ENCODE results near the gene RGS17.

The RGS17 gene

GRCh38 chr6:153083869-153084268 lies 47.2 kb downstream of the RGS17 start:
- DNase-seq (ENCODE audit: low read depth in 2 of 2) = no peak

DNA sequence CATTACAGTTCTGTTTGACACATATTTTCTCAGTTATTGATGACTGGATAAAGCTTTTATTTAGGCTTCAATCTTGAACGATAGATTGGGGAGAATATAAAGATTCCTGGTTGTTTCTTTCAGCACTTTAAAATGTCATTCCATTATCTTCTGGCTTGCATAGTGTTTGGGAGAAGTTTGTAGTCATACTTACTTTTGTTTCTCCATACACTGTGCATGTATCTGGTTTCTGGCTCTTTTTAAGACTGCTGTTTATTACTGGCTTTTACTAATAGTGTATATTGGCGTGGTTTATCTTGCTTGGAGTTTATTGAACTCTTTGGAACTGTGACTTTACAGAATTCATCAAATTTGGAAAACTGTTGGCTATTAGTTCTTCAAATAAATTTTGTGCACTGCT lies 49.2 kb downstream of the RGS17 start:
- DNase-seq (ENCODE audit: low read depth in 2 of 2) = no peak

- no peak for DNase-seq (ENCODE audit: low read depth in 2 of 2)
These were observed 54.7 kb downstream of the RGS17 start for GRCh38 chr6:153076431-153076830.

DNA sequence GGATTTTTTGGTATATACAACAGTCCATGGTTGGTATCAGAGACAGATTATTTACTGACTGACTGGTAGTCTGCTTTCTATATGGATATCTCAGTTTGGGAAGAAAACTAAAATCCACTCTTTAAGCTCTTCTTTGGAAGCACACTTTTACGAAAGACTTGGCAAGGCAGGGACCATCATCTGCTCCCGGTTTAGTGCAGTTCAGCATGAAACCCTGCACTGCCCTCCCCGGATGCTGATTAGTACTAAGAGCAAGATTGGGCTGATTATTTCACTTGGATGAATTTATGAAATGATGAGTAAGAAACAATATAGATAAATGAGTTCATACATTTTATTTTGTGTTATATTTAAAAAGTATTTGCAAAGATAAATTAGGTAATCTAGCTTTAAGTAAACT lies 56.3 kb downstream of the RGS17 start:
- DNase-seq (ENCODE audit: low read depth in 2 of 2) = no peak

- DNase-seq (ENCODE audit: low read depth in 2 of 2) = no peak
These were observed 57.2 kb downstream of the RGS17 start for GRCh38 chr6:153073841-153074240.

GRCh38 chr6:153070756-153071155 lies 60.3 kb downstream of the RGS17 start:
- no peak for DNase-seq (ENCODE audit: low read depth in 2 of 2)

- DNase-seq (ENCODE audit: low read depth in 2 of 2) = no peak
These were observed 61.2 kb downstream of the RGS17 start for GRCh38 chr6:153069897-153070296.

DNA sequence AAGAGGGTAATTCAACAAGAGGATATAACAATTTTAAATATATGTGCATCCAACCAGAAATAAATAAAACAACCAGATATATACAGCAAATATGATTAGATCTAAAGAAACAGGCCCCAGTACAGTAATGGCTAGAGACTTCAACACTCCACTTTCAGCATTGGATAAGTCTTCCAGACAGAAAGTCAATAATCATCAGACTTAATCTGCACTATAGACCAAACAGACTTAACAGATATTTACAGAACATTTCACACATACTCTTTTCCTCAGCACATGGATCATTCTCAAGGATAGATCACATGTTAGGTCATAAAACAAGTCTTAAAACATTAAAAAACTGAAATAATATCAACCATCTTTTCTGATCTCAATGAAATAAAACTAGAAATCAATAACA lies 65.9 kb downstream of the RGS17 start:
- no peak for DNase-seq (ENCODE audit: low read depth in 2 of 2)

DNA sequence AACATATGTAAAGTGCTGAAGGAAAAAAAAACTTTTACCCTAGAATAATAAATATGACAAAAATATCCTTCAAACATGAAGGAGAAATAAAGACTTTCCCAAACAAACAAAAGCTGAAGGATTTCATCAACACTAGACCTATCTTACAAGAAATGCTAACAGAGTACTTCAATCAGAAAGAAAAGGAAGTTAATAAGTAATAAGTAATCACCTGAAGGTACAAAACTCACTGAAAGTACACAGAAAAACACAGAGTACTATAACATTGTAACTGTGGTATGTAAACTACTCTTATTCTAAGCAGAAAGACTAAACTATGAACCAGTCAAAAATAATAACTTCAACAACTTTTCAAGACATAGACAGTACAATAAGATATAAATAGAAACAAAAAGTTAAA lies 67.1 kb downstream of the RGS17 start:
- DNase-seq (ENCODE audit: low read depth in 2 of 2) = no peak

- no peak for DNase-seq (ENCODE audit: low read depth in 2 of 2)
These were observed 68.6 kb downstream of the RGS17 start for GRCh38 chr6:153062516-153062915.

- no peak for DNase-seq (ENCODE audit: low read depth in 2 of 2)
These were observed 71.3 kb downstream of the RGS17 start for GRCh38 chr6:153059757-153060156.

DNA sequence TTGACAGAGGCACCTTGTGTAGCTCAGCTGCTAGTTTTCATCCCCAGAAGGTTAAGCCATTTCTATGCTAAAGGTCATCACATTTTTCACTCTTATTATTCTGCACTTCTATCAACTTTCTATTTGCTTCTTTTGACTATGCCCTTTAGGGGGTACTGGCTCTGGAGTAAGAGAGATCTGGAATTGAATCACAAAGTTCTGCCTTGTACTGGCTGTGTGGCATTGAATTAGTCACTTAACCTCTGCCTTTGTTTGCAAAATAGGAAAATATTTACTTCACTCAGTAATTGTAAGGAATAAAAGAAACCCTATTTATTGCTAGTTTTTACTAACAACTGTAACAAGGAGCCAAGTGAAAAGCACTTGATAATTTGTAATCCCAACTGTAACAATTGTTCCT lies 71.8 kb downstream of the RGS17 start:
- DNase-seq (ENCODE audit: low read depth in 2 of 2) = no peak

- no peak for DNase-seq (ENCODE audit: low read depth in 2 of 2)
These were observed 72.2 kb downstream of the RGS17 start for GRCh38 chr6:153058909-153059308.

GRCh38 chr6:153058291-153058690 lies 72.8 kb downstream of the RGS17 start:
- DNase-seq (ENCODE audit: low read depth in 2 of 2) = no peak

DNA sequence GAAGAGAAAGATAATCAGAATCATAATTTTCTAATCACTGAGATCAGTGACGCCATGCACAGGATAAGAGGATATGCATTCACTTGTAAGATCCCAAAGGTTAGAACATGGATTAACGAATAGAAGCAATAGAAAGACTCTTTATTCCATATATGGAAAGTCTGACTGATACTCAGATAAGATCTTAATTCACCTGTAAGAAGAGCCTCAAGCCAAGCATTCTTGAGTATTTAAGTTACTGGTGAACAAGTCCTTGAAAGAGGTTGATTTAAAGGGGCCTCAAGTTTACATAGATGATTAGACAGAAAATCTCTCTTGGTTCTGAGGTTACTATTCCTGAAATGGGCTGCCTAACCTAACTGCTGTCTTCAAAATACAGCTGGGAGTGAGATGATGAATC lies 74.8 kb downstream of the RGS17 start:
- DNase-seq (ENCODE audit: low read depth in 2 of 2) = no peak

DNA sequence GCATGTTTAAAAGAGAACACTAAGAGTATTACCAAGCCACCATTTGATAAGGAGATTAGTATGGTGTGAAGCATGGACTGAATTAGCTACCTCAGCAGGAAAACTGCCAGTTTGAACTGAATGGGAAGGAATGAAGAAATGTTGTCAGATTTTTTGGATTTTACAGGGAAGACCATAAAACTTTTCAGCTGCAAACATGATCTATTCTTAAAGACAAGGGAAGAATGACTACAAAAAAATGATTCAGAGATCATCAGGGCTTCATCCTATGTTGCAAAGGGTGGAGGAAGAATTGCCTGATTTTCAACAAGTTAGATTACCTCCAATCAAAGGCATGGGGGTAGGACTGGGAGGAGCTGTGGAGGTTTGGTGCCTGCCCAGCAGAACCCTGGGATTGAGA lies 79.3 kb downstream of the RGS17 start:
- DNase-seq (ENCODE audit: low read depth in 2 of 2) = no peak

DNA sequence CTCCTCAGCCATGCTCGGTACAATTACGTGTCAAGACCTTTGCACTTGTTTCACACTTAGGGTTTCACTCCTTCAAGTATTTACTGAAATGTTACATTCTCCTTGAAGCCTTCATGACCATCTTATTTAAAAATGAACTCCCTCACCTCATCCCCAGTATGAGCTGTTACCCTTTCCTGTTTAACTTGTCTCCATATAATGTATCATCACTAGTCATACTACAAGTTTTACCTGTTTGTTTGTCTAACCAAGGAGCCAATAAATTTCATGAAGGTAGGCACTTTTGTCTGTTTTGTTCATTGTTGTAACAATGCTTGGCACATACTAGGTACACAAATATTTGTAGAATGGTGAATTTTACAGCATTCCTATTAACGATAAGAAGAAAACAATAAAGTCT lies 82.5 kb downstream of the RGS17 start:
- no peak for DNase-seq (ENCODE audit: low read depth in 2 of 2)

DNA sequence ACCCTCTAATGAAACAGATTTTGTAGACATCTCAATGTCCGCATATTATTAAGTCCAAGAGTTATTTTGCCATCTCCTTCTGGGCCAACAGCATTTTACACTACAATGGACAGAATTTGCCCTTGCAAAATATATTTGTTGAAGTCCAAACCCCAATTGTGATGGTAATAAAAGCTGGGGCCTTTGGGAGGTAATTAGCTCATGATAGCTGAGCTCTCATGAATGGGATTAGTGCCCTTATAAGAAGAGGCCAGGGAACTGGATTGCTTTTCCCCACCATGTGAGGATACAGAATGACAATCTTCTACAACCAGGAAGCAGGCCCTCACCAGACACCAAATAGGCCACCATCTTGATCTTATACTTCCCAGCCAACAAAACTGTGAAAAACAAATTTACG lies 83.7 kb downstream of the RGS17 start:
- DNase-seq (ENCODE audit: low read depth in 2 of 2) = no peak

DNA sequence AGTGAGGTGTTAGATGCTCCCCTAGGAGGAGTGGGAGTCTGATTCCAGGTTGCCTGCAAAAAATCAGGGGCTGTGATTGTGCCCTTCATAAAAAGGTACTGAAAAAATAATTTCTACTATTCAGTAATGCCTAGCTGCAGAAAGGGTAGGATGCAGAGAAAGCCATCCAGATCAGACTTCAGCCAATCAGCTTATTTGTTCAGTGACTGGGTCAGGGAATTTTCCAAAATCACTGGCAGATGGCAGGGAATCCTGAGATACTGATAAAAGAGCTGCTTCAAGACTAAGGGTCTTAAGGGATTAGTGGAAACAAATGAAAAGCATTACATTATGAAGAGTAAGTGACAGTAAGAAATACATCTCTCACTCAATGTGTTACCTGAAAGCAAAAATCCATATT lies 85.8 kb downstream of the RGS17 start:
- DNase-seq (ENCODE audit: low read depth in 2 of 2) = no peak

GRCh38 chr6:153044295-153044694 lies 86.8 kb downstream of the RGS17 start:
- DNase-seq (ENCODE audit: low read depth in 2 of 2) = no peak

DNA sequence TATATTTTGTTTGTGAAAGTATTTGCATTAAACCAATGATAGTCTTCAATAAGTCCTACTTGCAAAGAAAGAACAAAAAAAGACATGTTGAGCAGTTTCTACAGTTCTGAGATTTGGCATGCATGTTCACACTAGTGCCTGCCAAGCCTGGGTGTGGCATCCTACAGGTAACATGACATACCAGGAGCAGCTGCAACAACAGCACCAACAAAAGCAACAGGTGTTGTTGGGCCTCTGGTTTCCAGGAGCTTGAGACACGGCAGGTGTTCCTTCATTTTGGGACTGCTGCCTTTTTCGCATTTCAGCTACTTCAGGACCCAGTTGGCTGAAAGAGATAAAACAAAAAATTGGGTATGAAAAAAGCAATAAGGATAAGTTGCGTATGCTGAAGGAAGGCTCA lies 87.4 kb downstream of the RGS17 start:
- DNase-seq (ENCODE audit: low read depth in 2 of 2) = no peak

- DNase-seq (ENCODE audit: low read depth in 2 of 2) = no peak
These were observed 92.6 kb downstream of the RGS17 start for GRCh38 chr6:153038378-153039057.

DNA sequence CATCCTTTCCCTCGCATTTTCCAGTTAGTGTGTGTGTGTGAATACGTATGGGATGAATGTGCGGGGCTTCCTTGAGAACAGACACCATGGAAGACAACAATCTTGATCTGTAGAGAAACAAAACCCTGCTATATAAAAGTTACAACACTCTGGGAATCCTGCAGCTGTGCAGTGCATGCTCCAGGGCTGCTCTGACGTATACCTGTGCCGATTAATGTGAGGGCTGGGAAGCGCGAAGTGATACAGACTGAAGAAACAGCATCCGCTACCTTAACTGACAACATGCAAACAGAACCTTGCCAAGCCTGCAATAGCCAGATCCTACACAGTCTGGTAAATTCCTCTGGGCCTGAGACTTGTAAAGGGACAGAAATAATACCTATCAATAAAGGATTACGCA lies 96.9 kb downstream of the RGS17 start:
- no peak for DNase-seq (ENCODE audit: low read depth in 2 of 2)

DNA sequence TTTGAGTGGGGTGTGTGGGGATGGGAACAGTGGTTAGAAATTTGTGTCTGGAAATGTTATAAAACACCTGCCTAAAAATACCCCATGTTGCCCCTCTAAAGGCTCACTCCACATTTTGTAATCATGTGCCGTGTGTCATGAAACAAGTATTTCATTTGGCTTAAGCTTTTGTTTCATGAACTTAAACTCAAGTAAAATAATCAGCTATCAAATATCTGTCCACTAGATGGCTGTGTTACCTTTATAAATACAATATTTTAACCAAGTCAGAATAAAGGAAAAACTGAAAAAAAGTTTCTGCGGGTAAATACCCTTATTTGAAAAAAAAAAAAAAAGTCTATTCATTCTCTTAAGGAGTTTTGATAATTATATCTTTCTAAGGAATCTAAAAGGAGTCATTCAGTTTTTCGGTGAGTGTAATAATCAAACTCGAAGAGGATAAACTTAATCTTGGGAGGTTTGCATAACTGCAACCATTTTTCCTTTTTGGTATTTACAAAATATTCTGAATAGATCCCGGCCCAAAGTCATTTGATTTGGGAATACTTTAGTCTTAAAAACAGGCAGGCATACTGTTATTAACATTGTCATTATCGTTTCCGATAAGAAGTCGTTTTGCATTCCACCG lies 98.7 kb downstream of the RGS17 start:
- DNase-seq (ENCODE audit: low read depth in 2 of 2) = no peak
